Islet of Langerhans (tissue), 1 donor: ENCODE measurements around the gene TSG101.

Experiments
- FAIRE-seq: peaks from one replicate; lab custom pipeline; 2011; peaks lifted over from hg19 to GRCh38; lab: Jason Lieb, UNC

Gene TSG101

GRCh38 chr11:18492888-18493287, 33.9 kb downstream of the TSG101 start:
- no peak for FAIRE-seq

- peak; percentile 5 for FAIRE-seq
These were observed 34.8 kb downstream of the TSG101 start for GRCh38 chr11:18491924-18492323.

GRCh38 chr11:18490736-18491485, 35.8 kb downstream of the TSG101 start:
- no peak for FAIRE-seq

GRCh38 chr11:18490319-18490718, 36.4 kb downstream of the TSG101 start:
- no peak for FAIRE-seq

- no peak for FAIRE-seq
These were observed 40.7 kb downstream of the TSG101 start for GRCh38 chr11:18485913-18486528.

DNA sequence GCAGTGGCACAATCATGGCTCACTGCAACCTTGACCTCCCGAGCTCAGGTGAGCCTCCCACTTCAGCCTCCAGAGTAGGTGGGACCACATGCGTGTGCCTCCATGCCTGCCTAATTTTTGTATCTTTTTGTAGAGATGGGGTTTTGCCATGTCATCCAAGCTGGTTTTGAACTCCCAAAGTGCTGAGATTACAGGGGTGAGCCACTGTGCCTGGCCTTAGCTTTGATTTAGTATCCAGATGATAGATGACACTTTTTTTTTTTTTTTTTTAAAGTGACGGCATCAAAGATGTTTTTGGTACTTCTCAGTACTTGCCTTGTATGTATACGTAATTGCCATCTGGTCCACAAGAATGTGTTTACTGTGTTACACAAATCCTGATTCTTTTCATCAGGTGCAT, 47.7 kb downstream of the TSG101 start:
- FAIRE-seq: no peak

GRCh38 chr11:18472587-18472986, 54.2 kb downstream of the TSG101 start:
- no peak for FAIRE-seq

DNA sequence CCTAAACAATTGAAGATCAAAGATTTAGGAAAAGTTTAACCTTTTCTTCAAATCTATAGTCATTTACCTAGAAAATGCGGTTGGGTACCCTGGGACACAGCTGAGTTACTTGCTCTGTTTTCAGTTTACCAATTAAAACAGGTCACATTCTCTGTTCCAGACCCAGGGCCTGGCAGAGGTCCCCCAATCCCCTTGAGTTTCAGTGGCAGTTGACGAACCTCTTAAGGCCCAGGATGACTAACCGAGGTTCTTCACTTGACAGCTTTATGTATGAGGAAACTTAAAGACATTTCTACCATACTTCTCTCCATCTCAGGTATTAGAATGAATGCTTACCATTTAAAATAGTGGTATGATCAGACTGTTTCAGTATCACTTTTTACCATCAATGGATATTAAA, 54.7 kb downstream of the TSG101 start:
- no peak for FAIRE-seq

DNA sequence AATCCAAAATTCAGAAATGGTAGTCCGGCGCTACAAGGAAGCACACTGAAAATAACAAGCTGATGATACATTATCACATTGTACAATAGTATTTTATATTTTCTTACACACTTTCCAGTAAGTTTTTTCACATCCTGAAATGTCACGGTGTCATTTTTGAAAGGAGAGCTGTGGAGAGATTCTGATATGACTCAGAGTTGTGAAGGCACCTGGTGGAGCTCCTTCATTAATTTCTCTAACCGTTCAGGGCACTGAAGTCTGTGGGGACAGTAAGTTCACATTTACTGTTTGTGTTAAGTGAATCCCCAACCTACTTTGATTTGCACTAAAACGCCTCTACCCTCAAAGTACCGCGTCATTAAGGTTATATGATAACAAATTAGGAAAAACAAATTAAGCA, 57.8 kb downstream of the TSG101 start:
- no peak for FAIRE-seq

DNA sequence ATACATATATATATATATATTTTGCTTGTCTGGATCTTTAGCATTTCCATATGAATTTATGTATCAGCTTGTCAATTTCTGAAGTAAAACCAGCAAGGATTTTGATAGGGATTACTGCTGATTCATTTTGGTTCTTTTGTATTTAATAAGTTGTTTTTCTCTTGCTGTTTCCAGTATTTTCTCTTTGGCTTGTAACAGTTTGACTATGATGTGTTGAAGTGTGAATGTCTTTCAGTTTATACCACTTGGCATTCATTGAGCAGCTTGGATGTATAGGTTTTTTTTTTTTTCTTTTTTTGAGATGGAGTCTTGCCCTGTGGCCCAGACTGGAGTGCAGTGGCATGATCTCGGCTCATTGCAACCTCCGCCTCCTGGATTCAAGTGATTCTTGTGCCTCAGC, 58.7 kb downstream of the TSG101 start:
- FAIRE-seq: no peak

GRCh38 chr11:18466402-18466801, 60.3 kb downstream of the TSG101 start:
- no peak for FAIRE-seq

- FAIRE-seq: no peak
These were observed 63.3 kb downstream of the TSG101 start for GRCh38 chr11:18463439-18463838.

DNA sequence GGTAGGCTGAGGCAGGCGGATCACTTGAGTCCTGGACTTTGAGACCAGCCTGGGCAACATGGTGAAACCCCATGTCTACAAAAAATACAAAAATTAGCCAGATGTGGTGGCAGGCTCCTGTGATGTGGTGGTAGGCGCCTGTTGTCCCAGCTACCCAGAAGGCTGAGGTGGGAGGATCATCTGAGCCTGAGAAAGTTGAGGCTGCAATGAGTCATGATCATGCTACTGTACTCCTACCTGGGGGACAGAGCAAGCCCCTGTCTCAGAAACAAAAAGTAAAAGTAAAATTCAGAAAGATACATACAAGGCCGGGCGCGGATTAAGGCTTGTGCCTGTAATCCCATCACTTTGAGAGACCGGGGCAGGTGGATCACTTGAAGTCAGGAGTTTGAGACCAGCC, 64.8 kb downstream of the TSG101 start:
- FAIRE-seq: no peak

DNA sequence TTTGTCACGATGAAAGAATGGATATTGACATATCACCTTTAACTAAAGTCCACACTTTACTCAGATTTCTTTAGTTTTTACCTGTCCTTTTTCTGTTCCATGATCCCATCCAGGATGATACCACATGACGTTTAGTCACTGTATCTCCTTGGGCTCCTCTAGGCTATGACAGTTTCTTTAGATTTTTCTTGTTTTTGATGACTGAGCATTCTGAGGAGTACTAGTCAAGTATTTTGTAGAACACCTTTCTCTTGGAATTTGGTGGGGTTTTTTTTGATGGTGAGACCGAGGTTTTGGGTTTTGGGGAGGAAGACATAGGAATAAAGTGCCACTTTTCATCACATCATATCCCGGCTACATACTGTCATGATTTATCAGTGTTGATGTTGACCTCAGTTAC, 67.1 kb downstream of the TSG101 start:
- no peak for FAIRE-seq

- FAIRE-seq: no peak
These were observed 69.3 kb downstream of the TSG101 start for GRCh38 chr11:18457450-18457849.

- no peak for FAIRE-seq
These were observed 70.9 kb downstream of the TSG101 start, which contains the start of gene LDHAL6A for GRCh38 chr11:18455686-18456372. Gene LDHAL6A (plus strand): TSS chr11:18455856. CDS start chr11:18456681, 825 bp downstream.

GRCh38 chr11:18452927-18453326, 73.8 kb downstream of the TSG101 start:
- FAIRE-seq: no peak

- no peak for FAIRE-seq
These were observed 77.5 kb downstream of the TSG101 start for GRCh38 chr11:18449251-18449650.

GRCh38 chr11:18438691-18439090, 88.1 kb downstream of the TSG101 start:
- FAIRE-seq: no peak
